ENCODE data around the gene PKP1.

GRCh38 chr1:201353186-201353940, 70.1 kb downstream of the PKP1 start:
- TF ChIP-seq ZSCAN30 (tag by site-specific recombination; IDR thresholded peaks at IDR 0.05) (no peak), CTCF (tag by site-specific recombination; IDR thresholded peaks at IDR 0.05) (no peak), ZNF658 (tag by site-specific recombination; IDR thresholded peaks at IDR 0.05) (no peak), ZNF138 (tag by site-specific recombination; IDR thresholded peaks at IDR 0.05; ENCODE audit: borderline replicate concordance) (no peak), ZNF449 (tag by site-specific recombination; IDR thresholded peaks at IDR 0.05) (no peak)
- TF ChIP-seq, protein P1, sequence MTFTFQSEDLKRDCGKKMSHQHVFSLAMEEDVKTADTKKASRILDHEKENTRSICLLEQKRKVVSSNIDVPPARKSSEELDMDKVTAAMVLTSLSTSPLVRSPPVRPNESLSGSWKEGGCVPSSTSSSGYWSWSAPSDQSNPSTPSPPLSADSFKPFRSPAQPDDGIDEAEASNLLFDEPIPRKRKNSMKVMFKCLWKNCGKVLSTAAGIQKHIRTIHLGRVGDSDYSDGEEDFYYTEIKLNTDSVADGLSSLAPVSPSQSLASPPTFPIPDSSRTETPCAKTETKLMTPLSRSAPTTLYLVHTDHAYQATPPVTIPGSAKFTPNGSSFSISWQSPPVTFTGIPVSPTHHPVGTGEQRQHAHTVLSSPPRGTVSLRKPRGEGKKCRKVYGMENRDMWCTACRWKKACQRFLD (tag by site-specific recombination; IDR thresholded peaks at IDR 0.05): no peak
- TF ChIP-seq, protein P2, sequence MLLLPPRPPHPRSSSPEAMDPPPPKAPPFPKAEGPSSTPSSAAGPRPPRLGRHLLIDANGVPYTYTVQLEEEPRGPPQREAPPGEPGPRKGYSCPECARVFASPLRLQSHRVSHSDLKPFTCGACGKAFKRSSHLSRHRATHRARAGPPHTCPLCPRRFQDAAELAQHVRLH (tag by site-specific recombination; IDR thresholded peaks at IDR 0.05): no peak
- TF ChIP-seq, protein P3, sequence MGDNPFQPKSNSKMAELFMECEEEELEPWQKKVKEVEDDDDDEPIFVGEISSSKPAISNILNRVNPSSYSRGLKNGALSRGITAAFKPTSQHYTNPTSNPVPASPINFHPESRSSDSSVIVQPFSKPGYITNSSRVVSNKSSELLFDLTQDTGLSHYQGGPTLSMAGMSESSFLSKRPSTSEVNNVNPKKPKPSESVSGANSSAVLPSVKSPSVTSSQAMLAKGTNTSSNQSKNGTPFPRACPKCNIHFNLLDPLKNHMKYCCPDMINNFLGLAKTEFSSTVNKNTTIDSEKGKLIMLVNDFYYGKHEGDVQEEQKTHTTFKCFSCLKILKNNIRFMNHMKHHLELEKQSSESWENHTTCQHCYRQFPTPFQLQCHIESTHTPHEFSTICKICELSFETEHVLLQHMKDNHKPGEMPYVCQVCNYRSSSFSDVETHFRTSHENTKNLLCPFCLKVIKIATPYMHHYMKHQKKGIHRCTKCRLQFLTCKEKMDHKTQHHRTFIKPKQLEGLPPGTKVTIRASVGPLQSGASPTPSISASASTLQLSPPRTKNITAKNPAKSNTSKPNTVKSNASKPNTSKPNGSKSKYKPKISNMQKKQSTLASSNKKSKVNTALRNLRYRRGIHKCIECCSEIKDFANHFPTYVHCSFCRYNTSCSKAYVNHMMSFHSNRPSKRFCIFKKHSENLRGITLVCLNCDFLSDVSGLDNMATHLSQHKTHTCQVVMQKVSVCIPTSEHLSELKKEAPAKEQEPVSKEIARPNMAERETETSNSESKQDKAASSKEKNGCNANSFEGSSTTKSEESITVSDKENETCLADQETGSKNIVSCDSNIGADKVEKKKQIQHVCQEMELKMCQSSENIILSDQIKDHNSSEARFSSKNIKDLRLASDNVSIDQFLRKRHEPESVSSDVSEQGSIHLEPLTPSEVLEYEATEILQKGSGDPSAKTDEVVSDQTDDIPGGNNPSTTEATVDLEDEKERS (tag by site-specific recombination; IDR thresholded peaks at IDR 0.05): no peak

All from HEK293 (cell line).